Measurements from ENCODE around the gene PAFAH1B2.
"Not testable (repeated sequence)": the region's sequence is repeated elsewhere in the genome, so short reads cannot be mapped to it uniquely, and the experiment has no call there.

PAFAH1B2 gene

GRCh38 chr11:117127171-117127901 lies 16.8 kb upstream of the PAFAH1B2 start:
- DNase-seq, result peak; percentile 6

GRCh38 chr11:117128289-117128688 lies 15.8 kb upstream of the PAFAH1B2 start:
- DNase-seq, result no peak

- DNase-seq, result not testable (repeated sequence)
Measured at GRCh38 chr11:117130396-117130795, 13.7 kb upstream of the PAFAH1B2 start.

- no peak for DNase-seq
Measured at GRCh38 chr11:117130879-117131278, 13.2 kb upstream of the PAFAH1B2 start.

GRCh38 chr11:117134431-117134830 lies 9.7 kb upstream of the PAFAH1B2 start:
- DNase-seq, result no peak

GRCh38 chr11:117134979-117135378 lies 9.1 kb upstream of the PAFAH1B2 start:
- not testable (repeated sequence) for DNase-seq

- DNase-seq, result not testable (repeated sequence)
Measured at GRCh38 chr11:117137223-117138086, 6.6 kb upstream of the PAFAH1B2 start.

- peak; percentile 77 for DNase-seq
Measured at GRCh38 chr11:117143390-117143789, 697 bp upstream of the PAFAH1B2 start.

- peak; percentile 67 for DNase-seq
Measured at GRCh38 chr11:117144477-117145392, 648 bp downstream of the PAFAH1B2 start.

GRCh38 chr11:117145393-117145761 lies 1.3 kb downstream of the PAFAH1B2 start:
- peak; percentile 7 for DNase-seq

GRCh38 chr11:117146521-117146920 lies 2.4 kb downstream of the PAFAH1B2 start:
- no peak for DNase-seq

- DNase-seq, result no peak
Measured at GRCh38 chr11:117152066-117152465, 8.0 kb downstream of the PAFAH1B2 start.

GRCh38 chr11:117154468-117154867 lies 10.4 kb downstream of the PAFAH1B2 start:
- no peak for DNase-seq

GRCh38 chr11:117157507-117157906 lies 13.4 kb downstream of the PAFAH1B2 start:
- DNase-seq, result no peak

- no peak for DNase-seq
Measured at GRCh38 chr11:117159892-117160291, 15.8 kb downstream of the PAFAH1B2 start.

GRCh38 chr11:117160826-117161225 lies 16.7 kb downstream of the PAFAH1B2 start:
- no peak for DNase-seq

GRCh38 chr11:117166491-117166890 lies 22.4 kb downstream of the PAFAH1B2 start:
- DNase-seq, result no peak

GRCh38 chr11:117169736-117170135 lies 25.6 kb downstream of the PAFAH1B2 start:
- DNase-seq, result no peak

GRCh38 chr11:117170210-117170609 lies 26.1 kb downstream of the PAFAH1B2 start:
- DNase-seq, result no peak

- no peak for DNase-seq
Measured at GRCh38 chr11:117171007-117171403, 26.9 kb downstream of the PAFAH1B2 start.

GRCh38 chr11:117171404-117172061 lies 27.4 kb downstream of the PAFAH1B2 start:
- DNase-seq, result no peak

GRCh38 chr11:117172724-117173421 lies 28.8 kb downstream of the PAFAH1B2 start:
- no peak for DNase-seq

All from NCI-H1092 treated with DMSO at 0.1 percent for 48 hours (cell line).